H9 (cell line): ENCODE data around the gene PREB. TPM values are rescaled to one million over a fixed set of nuclear protein-coding genes. Genes with fewer than 3 reads are reported as not detected.

Experiments used
- DNase-seq: peaks from one replicate; pipeline ENCODE4 v3.0.0-alpha.2; 2017
- H2AFZ ChIP-seq: one replicate; pipeline ENCODE4 v1.6.1; 2013; ENCODE audit warnings: mild to moderate bottlenecking, low read length, control low read depth, moderate library complexity
- H2AK5ac ChIP-seq: 2 replicates; pipeline ENCODE4 v1.6.1; 2013; ENCODE audit warnings: low read length, control low read depth, mixed read lengths; ENCODE audit not compliant: insufficient read length
- H2BK120ac ChIP-seq: one replicate; pipeline ENCODE4 v1.6.1; 2013; ENCODE audit warnings: low read depth, mild to moderate bottlenecking, low read length, control low read depth, inconsistent platforms; ENCODE audit not compliant: poor library complexity, severe bottlenecking
- H2BK12ac ChIP-seq: 2 replicates; pipeline ENCODE4 v1.6.1; 2013; ENCODE audit warnings: low read length, control low read depth, mixed read lengths, low read depth; ENCODE audit not compliant: insufficient read length
- H2BK15ac ChIP-seq: 2 replicates; pipeline ENCODE4 v1.6.1; 2013; ENCODE audit warnings: low read depth, low read length, control low read depth
- H2BK20ac ChIP-seq: one replicate; pipeline ENCODE4 v1.6.1; 2013; ENCODE audit warnings: low read depth, mild to moderate bottlenecking, low read length, control low read depth, inconsistent platforms; ENCODE audit not compliant: poor library complexity, severe bottlenecking
- H2BK5ac ChIP-seq: 2 replicates; pipeline ENCODE4 v1.6.1; 2013; ENCODE audit warnings: low read length, control low read depth, mixed read lengths; ENCODE audit not compliant: insufficient read length
- H3K14ac ChIP-seq: 2 replicates; pipeline ENCODE4 v1.6.1; 2013; ENCODE audit warnings: low read length, control low read depth; ENCODE audit not compliant: insufficient read depth
- H3K18ac ChIP-seq: 2 replicates; pipeline ENCODE4 v1.6.1; 2013; ENCODE audit warnings: low read depth, mild to moderate bottlenecking, mixed read lengths, low read length, control low read depth; ENCODE audit not compliant: insufficient read length
- H3K23ac ChIP-seq: 2 replicates; pipeline ENCODE4 v1.6.1; 2013; ENCODE audit warnings: low read length, control low read depth, mixed read lengths, low read depth; ENCODE audit not compliant: insufficient read length
- H3K23me2 ChIP-seq: 2 replicates; pipeline ENCODE4 v1.6.1; 2013; ENCODE audit warnings: low read depth, mild to moderate bottlenecking, mixed read lengths, low read length, control low read depth; ENCODE audit not compliant: insufficient read length, poor library complexity, severe bottlenecking
- H3K27ac ChIP-seq: 2 replicates; pipeline ENCODE4 v1.5.1; 2013; ENCODE audit warnings: low read length, control low read depth, mixed read lengths, low read depth; ENCODE audit not compliant: insufficient read length
- H3K27me3 ChIP-seq: 2 replicates; pipeline ENCODE4 v1.6.1; 2013; ENCODE audit warnings: low read length, control low read depth, inconsistent platforms; ENCODE audit not compliant: insufficient read depth
- H3K4ac ChIP-seq: 2 replicates; pipeline ENCODE4 v1.6.1; 2013; ENCODE audit warnings: low read depth, mild to moderate bottlenecking, control low read depth, inconsistent platforms, low read length, moderate library complexity
- H3K4me1 ChIP-seq: 2 replicates; pipeline ENCODE4 v1.6.1; 2013; ENCODE audit warnings: low read length, control low read depth, inconsistent platforms; ENCODE audit not compliant: insufficient read depth
- H3K4me2 ChIP-seq: 2 replicates; pipeline ENCODE4 v1.6.1; 2013; ENCODE audit warnings: low read length, control low read depth, mixed read lengths; ENCODE audit not compliant: insufficient read length, insufficient read depth
- H3K56ac ChIP-seq: 2 replicates; pipeline ENCODE4 v1.6.1; 2013; ENCODE audit warnings: low read depth, mild to moderate bottlenecking, mixed read lengths, low read length, control low read depth; ENCODE audit not compliant: insufficient read length
- H3K79me1 ChIP-seq: 2 replicates; pipeline ENCODE4 v1.6.1; 2013; ENCODE audit warnings: low read depth, mild to moderate bottlenecking, moderate library complexity, low read length, control low read depth, inconsistent platforms; ENCODE audit not compliant: insufficient read depth, poor library complexity, severe bottlenecking
- H3K79me2 ChIP-seq: 2 replicates; pipeline ENCODE4 v1.6.1; 2013; ENCODE audit warnings: low read length, control low read depth, inconsistent platforms; ENCODE audit not compliant: insufficient read depth
- H3K9ac ChIP-seq: 2 replicates; pipeline ENCODE4 v1.6.1; 2013; ENCODE audit warnings: low read length, control low read depth, mixed read lengths; ENCODE audit not compliant: insufficient read length; ENCODE audit errors: extremely low read depth
- H3K9me3 ChIP-seq: one replicate; pipeline ENCODE4 v1.6.1; 2013; ENCODE audit warnings: low read depth, low read length, inconsistent platforms; ENCODE audit not compliant: control insufficient read depth
- H3T11ph ChIP-seq: one replicate; pipeline ENCODE4 v1.6.1; 2013; ENCODE audit warnings: mild to moderate bottlenecking, low read length, control low read depth, inconsistent platforms
- H4K20me1 ChIP-seq: one replicate; pipeline ENCODE4 v1.6.1; 2013; ENCODE audit not compliant: control insufficient read depth, insufficient read length, insufficient read depth
- H4K5ac ChIP-seq: 2 replicates; pipeline ENCODE4 v1.6.1; 2013; ENCODE audit warnings: low read depth, mild to moderate bottlenecking, mixed read lengths, low read length, control low read depth; ENCODE audit not compliant: insufficient read length
- H4K8ac ChIP-seq: replicated peaks from 2 replicates; pipeline ENCODE4 v1.6.1; 2013; ENCODE audit warnings: low read length, control low read depth, mixed read lengths, low read depth; ENCODE audit not compliant: insufficient read length
- H4K91ac ChIP-seq: 2 replicates; pipeline ENCODE4 v1.6.1; 2013; ENCODE audit warnings: low read depth, mild to moderate bottlenecking, moderate library complexity, mixed read lengths, low read length, control low read depth; ENCODE audit not compliant: insufficient read length
- H3K27ac Mint-ChIP-seq, 3 experiments: 2 replicates in 2 of 3; 3 replicates in 1 of 3; pipeline ENCODE4 v1.8.0; 2020 to 2021; ENCODE audit warnings: mixed read lengths in 3 of 3, mild to moderate bottlenecking in 1 of 3, moderate library complexity in 1 of 3
- H3K27me3 Mint-ChIP-seq: 2 replicates; pipeline ENCODE4 v1.8.0; 2021; ENCODE audit warnings: low read depth, mild to moderate bottlenecking, moderate library complexity, mixed read lengths
- H3K36me3 Mint-ChIP-seq, 3 experiments: 2 replicates in 2 of 3; 3 replicates in 1 of 3; pipeline ENCODE4 v1.8.0; 2020 to 2021; ENCODE audit warnings: low read depth in 3 of 3, mixed read lengths in 3 of 3; ENCODE audit not compliant: insufficient read depth in 1 of 3
- H3K4me1 Mint-ChIP-seq, 2 experiments: 2 replicates each; pipeline ENCODE4 v1.8.0; 2020; ENCODE audit warnings: mixed read lengths in 2 of 2
- H3K4me3 Mint-ChIP-seq, 2 experiments: 2 replicates in 1 of 2; 3 replicates in 1 of 2; pipeline ENCODE4 v1.8.0; 2020 to 2021; ENCODE audit warnings: mild to moderate bottlenecking in 2 of 2, mixed read lengths in 2 of 2, moderate library complexity in 1 of 2
- H3K9me3 Mint-ChIP-seq, 2 experiments: 2 replicates in 1 of 2; 3 replicates in 1 of 2; pipeline ENCODE4 v1.8.0; 2020; ENCODE audit warnings: mild to moderate bottlenecking in 2 of 2, mixed read lengths in 2 of 2, moderate library complexity in 1 of 2
- CTCF ChIP-seq: fragments of 200-600 bp; sonication (generic); conservative IDR thresholded peaks from 3 replicates; pipeline ENCODE4 v1.8.0; 2021; ENCODE audit warnings: antibody characterized with exemption, mild to moderate bottlenecking
- WGBS: extraction: QIAGEN DNeasy Blood & Tissue Kit; methylation state at CpG from one replicate; pipeline ENCODE4 v1.1.7; 2013; ENCODE audit warnings: missing lambda C conversion rate, low lambda C conversion rate, mixed read lengths; ENCODE audit not compliant: insufficient read length; ENCODE audit errors: extremely low coverage; 5-methylcytosine and 5-hydroxymethylcytosine counted together
- total RNA-seq: library from RNA; stranded (reverse); gene quantifications from 2 replicates; pipeline ENCODE4 v1.2.1, GENCODE V29; 2021

PREB gene
- total RNA-seq, 1 experiment from 2014 or later: 43.6 TPM

- Mint-ChIP-seq H3K4me3 (no peak overlapping the region), H3K4me1 (peaks cover 8 to 10% of the 10 kb centered on the region in 2 experiments), H3K36me3 (no peaks in the 10 kb centered on the region; a peak in 2 of 7 replicates), H3K27ac (peak overlapping the region in 1 of 3 experiments; percentile 91; a peak in 2 of 7 replicates), H3K9me3 (no peaks in the 10 kb centered on the region; a peak in 1 of 5 replicates), H3K27me3 (no peaks in the 10 kb centered on the region)
- H3K79me1 ChIP-seq: no peaks in the 10 kb centered on the region
- H3K9ac ChIP-seq: no peak overlapping the region
- TF ChIP-seq CTCF: no peak
- H3T11ph ChIP-seq: no peak overlapping the region
- H3K14ac ChIP-seq: no peak overlapping the region
- no peak overlapping the region for H2AK5ac ChIP-seq
- no peaks in the 10 kb centered on the region for H3K23me2 ChIP-seq
- H3K79me2 ChIP-seq: no peaks in the 10 kb centered on the region
- no peak overlapping the region for H2BK20ac ChIP-seq
- H3K27me3 ChIP-seq: no peaks in the 10 kb centered on the region
- H2BK5ac ChIP-seq: no peak overlapping the region
- no peak overlapping the region for H4K5ac ChIP-seq
- H3K4me2 ChIP-seq: no peak overlapping the region
- no peak overlapping the region for H4K8ac ChIP-seq
- no peak overlapping the region for H3K56ac ChIP-seq
- H3K27ac ChIP-seq: no peak overlapping the region
- DNase-seq: no peak
- no peak overlapping the region for H4K91ac ChIP-seq
- H2BK120ac ChIP-seq: no peak overlapping the region
- no peak overlapping the region for H2BK12ac ChIP-seq
- H2BK15ac ChIP-seq: no peak overlapping the region
- H2AFZ ChIP-seq: no peak overlapping the region
- peaks cover 3% of the 10 kb centered on the region for H4K20me1 ChIP-seq
- WGBS: no CpG with 5 or more reads among the region's 24 CpGs
- no peak overlapping the region for H3K18ac ChIP-seq
- H3K4me1 ChIP-seq: no peaks in the 10 kb centered on the region
- H3K23ac ChIP-seq: no peak overlapping the region
- no peak overlapping the region for H3K4ac ChIP-seq
- H3K9me3 ChIP-seq: no peaks in the 10 kb centered on the region
Measured at GRCh38 chr2:27094353-27094984, 40.0 kb downstream of the PREB start.
